Prostate gland (tissue), 2 donors: ENCODE data around the gene ACOX3. TPM values are rescaled to one million over a fixed set of nuclear protein-coding genes. Genes with fewer than 3 reads are reported as not detected.
A peak's percentile ranks its signal among the peaks of the same experiment; 100 is the strongest.

Experiments
- DNase-seq: peaks from one replicate; pipeline ENCODE4 v3.0.0-alpha.2; 2019; ENCODE audit warnings: low spot score
- H3K27ac ChIP-seq, 2 donors: fragments of 200-600 bp; sonication (generic); 2 replicates each; pipeline ENCODE4 v1.5.1; 2017 to 2019
- H3K27me3 ChIP-seq: fragments of 200-600 bp; sonication (generic); replicated peaks from 2 replicates; pipeline ENCODE4 v1.5.1; 2019; ENCODE audit not compliant: insufficient read depth
- H3K36me3 ChIP-seq, 2 donors: fragments of 200-600 bp; sonication (generic); 1 replicate in 1 of 2; 2 replicates in 1 of 2; pipeline versions ENCODE4 v1.5.1 to v1.8.1; 2017 to 2019
- H3K4me1 ChIP-seq: fragments of 200-600 bp; sonication (generic); replicated peaks from 2 replicates; pipeline ENCODE4 v1.5.1; 2019
- H3K4me3 ChIP-seq, 2 donors: fragments of 200-600 bp; sonication (generic); 2 replicates each; pipeline ENCODE4 v1.5.1; 2017 to 2019
- H3K9me3 ChIP-seq: fragments of 200-600 bp; sonication (generic); 2 replicates; pipeline ENCODE4 v1.5.1; 2017
- POLR2A ChIP-seq: fragments of 450-650 bp; IDR thresholded peaks from one replicate; pipeline ENCODE4 v1.6.1; 2016; ENCODE audit warnings: antibody characterized with exemption, mild to moderate bottlenecking
- POLR2AphosphoS5 ChIP-seq: sonication (generic); formaldehyde crosslinking; IDR thresholded peaks from one replicate; pipeline ENCODE4 v1.6.1; 2017; ENCODE audit warnings: antibody characterized with exemption
- WGBS: methylation state at CpG from one replicate; pipeline ENCODE4 v1.1.5; 2018; 5-methylcytosine and 5-hydroxymethylcytosine counted together
- intact Hi-C: fragments of 100-400 bp; cut with DNase I; formaldehyde crosslinking; loops from one replicate; pipeline ENCODE4 v1.14.2; 2022
- total RNA-seq, 2 donors: library from RNA; depleted of rRNA; stranded (reverse); fragments of >200 nt; gene quantifications; one replicate each; pipeline ENCODE4 v1.1.0, GENCODE V29; 2016
- TF ChIP-seq, protein P1 (sequence below), 4 experiments: fragments of 200-600 bp in 2 of 4; fragments of 450-650 bp in 2 of 4; sonication (generic) in 2 of 4; IDR thresholded peaks; 1 replicate in 3 of 4; 2 replicates in 1 of 4; pipeline ENCODE4 v1.5.1; 2016 to 2019; ENCODE audit warnings: antibody characterized with exemption in 4 of 4, mild to moderate bottlenecking in 2 of 4, moderate library complexity in 2 of 4

Gene ACOX3
- total RNA-seq, 2 donors from 2014 or later, result 65.7 to 75.4 TPM

DNA sequence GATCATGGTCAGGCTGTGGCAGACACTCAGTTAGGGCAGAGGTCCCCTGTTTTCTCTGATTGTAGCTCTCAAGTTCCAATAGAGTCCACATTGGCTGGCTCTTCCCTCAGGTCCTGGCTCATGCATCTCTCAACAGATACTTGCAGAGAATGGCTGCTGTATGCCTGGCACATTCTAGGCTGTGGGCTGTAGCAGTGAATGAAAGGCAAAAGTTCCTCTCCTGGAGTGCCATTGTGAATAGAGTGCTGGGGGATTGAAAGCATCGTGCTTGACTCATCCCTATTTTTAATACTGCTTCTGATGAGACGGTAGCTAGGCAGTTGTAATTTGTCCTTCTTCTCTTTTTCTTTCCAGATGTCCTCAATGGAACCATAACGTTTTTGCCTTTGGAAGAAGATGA, 5.6 kb upstream of the ACOX3 start:
- no peak for DNase-seq
- no peaks in the 10 kb centered on the region for H3K27me3 ChIP-seq
- 72% methylated on average over 3 of the region's 3 CpGs for WGBS
- no peaks in the 10 kb centered on the region for H3K9me3 ChIP-seq
- peaks cover 7% of the 10 kb centered on the region for H3K4me1 ChIP-seq
- H3K27ac ChIP-seq, result no peak overlapping the region
- intact Hi-C loops, result no loop called here
- TF ChIP-seq POLR2A (no peak), POLR2AphosphoS5 (no peak)
- TF ChIP-seq, protein P1, sequence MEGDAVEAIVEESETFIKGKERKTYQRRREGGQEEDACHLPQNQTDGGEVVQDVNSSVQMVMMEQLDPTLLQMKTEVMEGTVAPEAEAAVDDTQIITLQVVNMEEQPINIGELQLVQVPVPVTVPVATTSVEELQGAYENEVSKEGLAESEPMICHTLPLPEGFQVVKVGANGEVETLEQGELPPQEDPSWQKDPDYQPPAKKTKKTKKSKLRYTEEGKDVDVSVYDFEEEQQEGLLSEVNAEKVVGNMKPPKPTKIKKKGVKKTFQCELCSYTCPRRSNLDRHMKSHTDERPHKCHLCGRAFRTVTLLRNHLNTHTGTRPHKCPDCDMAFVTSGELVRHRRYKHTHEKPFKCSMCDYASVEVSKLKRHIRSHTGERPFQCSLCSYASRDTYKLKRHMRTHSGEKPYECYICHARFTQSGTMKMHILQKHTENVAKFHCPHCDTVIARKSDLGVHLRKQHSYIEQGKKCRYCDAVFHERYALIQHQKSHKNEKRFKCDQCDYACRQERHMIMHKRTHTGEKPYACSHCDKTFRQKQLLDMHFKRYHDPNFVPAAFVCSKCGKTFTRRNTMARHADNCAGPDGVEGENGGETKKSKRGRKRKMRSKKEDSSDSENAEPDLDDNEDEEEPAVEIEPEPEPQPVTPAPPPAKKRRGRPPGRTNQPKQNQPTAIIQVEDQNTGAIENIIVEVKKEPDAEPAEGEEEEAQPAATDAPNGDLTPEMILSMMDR (IDR thresholded peaks at IDR 0.05), result no peak
- H3K36me3 ChIP-seq, result no peaks in the 10 kb centered on the region
- no peak overlapping the region for H3K4me3 ChIP-seq

DNA sequence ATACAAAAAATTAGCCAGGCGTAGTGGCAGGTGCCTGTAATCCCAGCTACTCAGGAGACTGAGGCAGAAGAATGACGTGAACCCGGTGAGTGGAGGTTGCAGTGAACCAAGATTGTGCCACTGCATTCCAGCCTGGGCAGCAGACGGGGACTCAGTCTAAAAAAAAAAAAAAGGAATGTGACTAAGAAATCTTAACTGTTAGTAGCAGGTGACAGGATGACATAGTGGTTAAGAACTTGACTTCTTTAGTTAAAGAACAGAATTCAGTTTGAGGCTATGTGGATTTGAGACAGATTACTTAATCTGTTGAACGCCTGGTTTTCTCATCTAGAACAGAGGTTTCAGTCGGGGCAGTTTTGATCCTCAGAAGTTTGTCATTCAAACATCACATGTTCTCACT, 3.3 kb upstream of the ACOX3 start:
- no peak overlapping the region for H3K27ac ChIP-seq
- peaks cover 7% of the 10 kb centered on the region for H3K4me1 ChIP-seq
- no peak overlapping the region for H3K4me3 ChIP-seq
- no peaks in the 10 kb centered on the region for H3K27me3 ChIP-seq
- no peak for TF ChIP-seq POLR2A
- TF ChIP-seq, protein P1 (IDR thresholded peaks at IDR 0.05), result no peak
- TF ChIP-seq POLR2AphosphoS5, result no peak
- H3K9me3 ChIP-seq, result no peaks in the 10 kb centered on the region
- H3K36me3 ChIP-seq, result no peaks in the 10 kb centered on the region
- 76% methylated on average over 6 of the region's 6 CpGs for whole genome bisulfite sequencing
- intact Hi-C loops, result no loop called here
- DNase-seq, result no peak

DNA sequence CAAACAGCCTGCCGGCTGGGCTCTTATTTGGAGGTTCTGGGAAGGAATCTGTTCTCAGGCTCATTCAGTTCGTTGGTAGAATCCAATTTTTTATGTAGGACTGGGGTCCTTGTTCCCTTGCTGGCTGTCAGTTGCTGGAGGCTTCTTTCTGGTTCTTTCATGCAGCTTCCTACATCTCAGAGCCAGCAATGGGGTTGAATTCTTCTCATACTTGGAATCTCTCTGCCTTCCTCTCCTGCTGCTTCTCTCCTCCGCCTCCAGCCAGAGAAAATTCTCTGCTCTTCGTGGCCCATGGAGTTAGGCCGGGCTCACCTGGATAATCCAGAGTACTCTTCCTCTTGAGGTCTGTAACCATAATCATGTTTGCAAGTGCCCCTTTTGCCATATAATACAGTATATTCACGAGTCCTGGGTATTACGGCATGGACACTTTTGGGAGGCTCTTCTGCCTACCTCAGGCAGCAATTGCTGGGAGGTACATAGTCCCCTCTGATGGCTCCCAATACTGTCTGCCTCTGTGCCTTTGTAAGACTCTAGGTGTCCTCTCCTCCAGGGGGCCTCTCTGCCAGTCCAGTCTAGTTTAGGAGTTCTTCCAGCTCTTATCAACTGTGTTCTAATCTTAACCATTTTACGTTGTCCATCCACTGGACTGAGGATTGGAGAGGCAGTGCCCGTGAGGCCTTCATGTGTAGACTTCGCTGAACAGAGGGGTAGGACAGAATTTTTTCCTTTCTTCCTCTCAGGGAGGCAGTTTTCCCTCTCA, 2.3 kb upstream of the ACOX3 start:
- no peaks in the 10 kb centered on the region for H3K36me3 ChIP-seq

DNA sequence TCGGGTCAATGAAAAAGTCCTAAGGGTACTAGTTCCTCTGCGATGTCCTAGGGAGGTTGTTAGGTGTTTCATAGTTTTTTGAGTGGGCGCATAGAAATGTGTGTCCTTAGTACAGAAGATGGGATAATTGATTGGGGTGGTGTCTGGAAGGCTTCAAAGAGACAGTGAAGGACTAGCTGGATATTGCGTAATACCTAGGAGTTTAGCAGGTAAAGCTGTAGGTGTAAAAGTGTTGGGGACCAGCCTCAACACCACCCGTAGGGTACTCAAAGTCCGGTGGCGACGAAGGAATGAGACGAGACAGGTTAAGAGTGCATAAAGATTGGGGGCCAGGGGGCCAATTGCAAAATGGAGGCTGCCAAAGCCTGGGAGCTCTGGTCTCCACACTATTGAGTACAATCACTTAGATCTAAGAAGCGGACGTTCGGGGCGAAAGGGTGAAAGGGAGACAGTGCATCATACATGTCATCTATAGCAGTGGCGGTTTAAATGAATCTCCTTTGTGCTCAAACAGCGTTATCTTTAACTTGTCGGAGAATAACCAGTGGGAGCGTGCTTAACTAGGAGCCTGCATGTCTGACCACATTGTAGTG, 1.1 kb upstream of the ACOX3 start:
- no peak for DNase-seq
- TF ChIP-seq POLR2AphosphoS5, result no peak
- TF ChIP-seq, protein P1 (IDR thresholded peaks at IDR 0.05), result no peak
- no peak for TF ChIP-seq POLR2A
- WGBS, result 35% methylated on average over 17 of the region's 17 CpGs
- H3K4me3 ChIP-seq, result peak overlapping the region; percentile 67 to 97
- no peaks in the 10 kb centered on the region for H3K36me3 ChIP-seq
- H3K9me3 ChIP-seq, result no peaks in the 10 kb centered on the region
- intact Hi-C loops, result no loop called here
- H3K4me1 ChIP-seq, result peaks cover 16% of the 10 kb centered on the region
- H3K27ac ChIP-seq, result peak overlapping the region; percentile 92 to 93
- no peaks in the 10 kb centered on the region for H3K27me3 ChIP-seq

More for the DNA sequence above, 2.3 kb upstream of the ACOX3 start:
- H3K9me3 ChIP-seq, result no peaks in the 10 kb centered on the region
- no peak for DNase-seq
- 69% methylated on average over 10 of the region's 10 CpGs for WGBS
- no peak overlapping the region for H3K27ac ChIP-seq
- H3K4me3 ChIP-seq, result peak overlapping the region in 1 of 2 donors; percentile 97
- H3K4me1 ChIP-seq, result peaks cover 12% of the 10 kb centered on the region
- intact Hi-C loops, result no loop called here
- TF ChIP-seq POLR2AphosphoS5 (no peak), POLR2A (no peak)
- TF ChIP-seq, protein P1 (IDR thresholded peaks at IDR 0.05), result no peak
- no peaks in the 10 kb centered on the region for H3K27me3 ChIP-seq
